OCI-LY7 (cell line): Measurements from ENCODE around the gene DFFA. TPM values are rescaled to one million over a fixed set of nuclear protein-coding genes. Genes with fewer than 3 reads are reported as not detected.

ENCODE experiments used
- BruUV-seq: library from RNA; stranded (reverse); fragments of 400-500 nt; replicated peaks from 2 replicates; lab custom pipeline; 2021; lab: Mats Ljungman, UMichigan
- CTCF ChIA-PET: fragments of 300-600 bp; sonication (Branson Sonifier 250); formaldehyde crosslinking; loops from one replicate; lab custom pipeline; 2022; ENCODE audit warnings: antibody characterized with exemption; ENCODE audit not compliant: unreplicated experiment; lab: Charles Lee
- POLR2A ChIA-PET: fragments of 300-600 bp; sonication (Branson Sonifier 250); formaldehyde crosslinking; loops from one replicate; lab custom pipeline; 2022; ENCODE audit warnings: antibody characterized with exemption; lab: Charles Lee
- DNase-seq: peaks from one replicate; pipeline ENCODE4 v3.0.0-alpha.2; 2015; ENCODE audit warnings: low spot score
- H2AFZ ChIP-seq: fragments of 200-600 bp; sonication (generic), shearing (Covaris generic); 2 replicates; pipeline ENCODE4 v1.6.1; 2014; ENCODE audit warnings: mild to moderate bottlenecking, antibody characterized with exemption, low read length, moderate library complexity
- H3K27ac ChIP-seq: fragments of 200-600 bp; sonication (generic); 2 replicates; pipeline ENCODE4 v1.5.1; 2014; ENCODE audit warnings: mixed run types, low read depth, mild to moderate bottlenecking, moderate library complexity, low read length, inconsistent platforms; ENCODE audit not compliant: poor library complexity, severe bottlenecking
- H3K36me3 ChIP-seq: fragments of 200-600 bp; sonication (generic); 2 replicates; pipeline ENCODE4 v1.6.1; 2014; ENCODE audit warnings: mild to moderate bottlenecking, antibody characterized with exemption, low read length, moderate library complexity, mixed read lengths; ENCODE audit not compliant: insufficient read depth
- H3K4me1 ChIP-seq: fragments of 200-600 bp; sonication (generic); 2 replicates; pipeline ENCODE4 v1.5.1; 2014; ENCODE audit warnings: mild to moderate bottlenecking, low read length; ENCODE audit not compliant: insufficient read depth, poor library complexity, severe bottlenecking
- H3K4me2 ChIP-seq: fragments of 200-600 bp; sonication (generic); 2 replicates; pipeline ENCODE4 v1.6.1; 2014; ENCODE audit warnings: mild to moderate bottlenecking, low read length
- H3K4me3 ChIP-seq: fragments of 200-600 bp; sonication (generic); 2 replicates; pipeline ENCODE4 v1.5.1; 2014; ENCODE audit warnings: mild to moderate bottlenecking, low read depth, low read length; ENCODE audit not compliant: poor library complexity, severe bottlenecking
- H3K79me2 ChIP-seq: fragments of 200-600 bp; sonication (generic); 2 replicates; pipeline ENCODE4 v1.6.1; 2016; ENCODE audit warnings: low read depth, mild to moderate bottlenecking, low read length, moderate library complexity, mixed read lengths; ENCODE audit not compliant: insufficient read depth
- H3K9me2 ChIP-seq: fragments of 200-600 bp; sonication (generic); 2 replicates; pipeline ENCODE4 v1.6.1; 2016; ENCODE audit warnings: mild to moderate bottlenecking, low read length, mixed read lengths; ENCODE audit not compliant: insufficient read depth
- H3K9me3 ChIP-seq: fragments of 200-600 bp; sonication (generic); 2 replicates; pipeline ENCODE4 v1.6.1; 2014; ENCODE audit warnings: mild to moderate bottlenecking, mixed run types, low read length, mixed read lengths
- H4K20me1 ChIP-seq: fragments of 200-600 bp; sonication (generic); 2 replicates; pipeline ENCODE4 v1.6.1; 2014; ENCODE audit warnings: mild to moderate bottlenecking, antibody characterized with exemption, low read length, moderate library complexity, mixed read lengths; ENCODE audit not compliant: insufficient read depth
- EZH2phosphoT487 ChIP-seq: fragments of 200-600 bp; sonication (generic); IDR thresholded peaks from 2 replicates; pipeline ENCODE4 v1.6.1; 2018; ENCODE audit warnings: low read depth, borderline replicate concordance, mild to moderate bottlenecking, mixed run types, antibody characterized with exemption, low read length, moderate library complexity, mixed read lengths
- intact Hi-C: fragments of 100-400 bp; cut with micrococcal nuclease; formaldehyde crosslinking; loops from one replicate; pipeline ENCODE4 v1.10.0; 2022; ENCODE audit not compliant: unreplicated experiment
- total RNA-seq, 2 experiments: library from RNA; depleted of rRNA in 1 of 2; stranded (reverse); fragments of >200 nt in 1 of 2; shearing (Covaris generic) in 1 of 2; gene quantifications; 2 replicates each; pipeline ENCODE4 v1.2.3, GENCODE V29; 2014 to 2022
- TF ChIP-seq, protein P1 (sequence below): fragments of 200-600 bp; sonication (generic); conservative IDR thresholded peaks from 2 replicates; pipeline ENCODE4 v1.5.1; 2014; ENCODE audit warnings: mild to moderate bottlenecking, antibody characterized with exemption, low read length, moderate library complexity, mixed read lengths

Gene DFFA
- total RNA-seq, 2 experiments from 2014 or later, result 64.6 to 79.0 TPM

DNA sequence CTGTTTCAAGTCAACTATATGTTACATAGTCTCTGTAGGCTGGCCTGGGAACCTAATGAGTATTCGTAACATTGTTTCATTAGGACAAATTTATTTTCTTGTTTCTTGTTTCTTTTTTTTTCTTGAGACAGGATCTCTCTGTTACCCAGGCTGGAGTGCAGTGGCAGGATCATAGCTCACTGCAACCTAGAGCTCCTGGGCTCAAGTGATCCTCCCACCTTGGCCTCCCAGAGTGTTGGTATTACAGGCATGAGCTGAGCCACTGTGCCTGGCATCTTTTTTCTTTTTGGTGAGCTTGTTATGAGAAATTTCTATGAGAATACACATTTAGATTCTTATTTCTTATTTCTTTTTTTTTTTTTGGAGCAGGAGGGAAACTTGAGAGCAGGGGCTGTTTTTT lies 35.3 kb downstream of the DFFA start:
- Histone ChIP-seq H3K4me3 (no peak overlapping the region), H3K4me1 (peaks cover 15% of the 10 kb centered on the region), H3K4me2 (no peak overlapping the region), H4K20me1 (no peaks in the 10 kb centered on the region), H3K27ac (no peak overlapping the region), H2AFZ (no peak overlapping the region), H3K9me2 (no peaks in the 10 kb centered on the region), H3K9me3 (no peaks in the 10 kb centered on the region), H3K79me2 (no peaks in the 10 kb centered on the region), H3K36me3 (peaks cover 5% of the 10 kb centered on the region; the same call in 1 of the 2 replicates)
- intact Hi-C loops, result no loop called here
- POLR2A ChIA-PET, result interaction anchor here (0.7 kb wide), 1 partner anchor 431 kb away, joined by 3 read pairs; no protein-coding TSS in a partner anchor
- no peak for DNase-seq
- BruUV-seq, result no TSS peak
- TF ChIP-seq EZH2phosphoT487, result no peak
- TF ChIP-seq, protein P1, sequence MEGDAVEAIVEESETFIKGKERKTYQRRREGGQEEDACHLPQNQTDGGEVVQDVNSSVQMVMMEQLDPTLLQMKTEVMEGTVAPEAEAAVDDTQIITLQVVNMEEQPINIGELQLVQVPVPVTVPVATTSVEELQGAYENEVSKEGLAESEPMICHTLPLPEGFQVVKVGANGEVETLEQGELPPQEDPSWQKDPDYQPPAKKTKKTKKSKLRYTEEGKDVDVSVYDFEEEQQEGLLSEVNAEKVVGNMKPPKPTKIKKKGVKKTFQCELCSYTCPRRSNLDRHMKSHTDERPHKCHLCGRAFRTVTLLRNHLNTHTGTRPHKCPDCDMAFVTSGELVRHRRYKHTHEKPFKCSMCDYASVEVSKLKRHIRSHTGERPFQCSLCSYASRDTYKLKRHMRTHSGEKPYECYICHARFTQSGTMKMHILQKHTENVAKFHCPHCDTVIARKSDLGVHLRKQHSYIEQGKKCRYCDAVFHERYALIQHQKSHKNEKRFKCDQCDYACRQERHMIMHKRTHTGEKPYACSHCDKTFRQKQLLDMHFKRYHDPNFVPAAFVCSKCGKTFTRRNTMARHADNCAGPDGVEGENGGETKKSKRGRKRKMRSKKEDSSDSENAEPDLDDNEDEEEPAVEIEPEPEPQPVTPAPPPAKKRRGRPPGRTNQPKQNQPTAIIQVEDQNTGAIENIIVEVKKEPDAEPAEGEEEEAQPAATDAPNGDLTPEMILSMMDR, result no peak
- CTCF ChIA-PET, result no interaction called here

DNA sequence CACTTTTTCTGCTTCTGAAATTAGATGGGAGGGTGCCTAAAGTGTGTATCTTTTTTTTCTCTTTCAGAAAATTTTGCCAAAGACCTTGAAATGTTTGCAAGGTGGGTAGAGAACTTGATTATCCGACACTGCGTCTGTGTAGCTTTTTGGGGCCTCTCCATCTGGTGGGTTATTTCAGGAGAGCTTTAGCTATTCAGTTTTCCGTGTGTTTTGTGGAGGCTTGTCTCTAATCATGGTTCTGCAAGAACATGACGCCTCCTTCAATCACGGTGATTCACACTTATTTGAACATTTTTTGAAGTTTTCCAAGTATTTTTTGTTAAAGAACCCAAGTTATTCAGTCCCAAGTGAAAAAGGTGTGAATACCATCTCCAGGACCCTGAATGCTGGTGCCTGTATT lies 37.7 kb downstream of the DFFA start:
- POLR2A ChIA-PET, result interaction anchor here (1.1 kb wide), 1 partner anchor 38 kb away, joined by 4 read pairs; the partner anchor contains the start of gene DFFA
- H3K4me2 ChIP-seq, result no peak overlapping the region

DNA sequence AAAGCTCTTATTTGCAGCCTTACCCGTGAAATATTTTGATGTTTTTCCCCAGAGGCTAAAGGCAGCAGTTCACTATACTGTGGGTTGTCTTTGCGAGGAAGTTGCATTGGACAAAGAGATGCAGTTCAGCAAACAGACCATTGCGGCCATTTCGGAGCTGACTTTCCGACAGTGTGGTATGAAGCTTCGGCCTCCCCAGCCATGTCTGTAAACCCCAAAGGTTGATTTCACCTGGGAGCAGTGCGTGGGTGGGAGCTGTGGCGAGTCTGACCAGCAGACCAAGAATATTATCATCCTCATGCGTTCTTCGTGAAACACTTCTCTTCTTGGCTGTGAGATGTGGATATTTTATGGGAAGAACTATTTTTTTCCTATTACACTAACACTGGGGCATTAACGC lies 38.5 kb downstream of the DFFA start:
- BruUV-seq, result no TSS peak
- H3K4me2 ChIP-seq, result peak overlapping the region; percentile 74; the same call in 1 of the 2 replicates
- no peaks in the 10 kb centered on the region for H4K20me1 ChIP-seq
- H3K36me3 ChIP-seq, result no peaks in the 10 kb centered on the region; the same call in 1 of the 2 replicates
- peaks cover 32% of the 10 kb centered on the region for H3K4me1 ChIP-seq
- TF ChIP-seq EZH2phosphoT487, result no peak
- TF ChIP-seq, protein P1, result no peak
- H3K27ac ChIP-seq, result no peak overlapping the region
- H2AFZ ChIP-seq, result no peak overlapping the region
- no peaks in the 10 kb centered on the region for H3K9me2 ChIP-seq
- H3K79me2 ChIP-seq, result no peaks in the 10 kb centered on the region; the same call in 1 of the 2 replicates
- H3K9me3 ChIP-seq, result no peaks in the 10 kb centered on the region
- intact Hi-C loops, result no loop called here
- DNase-seq, result no peak
- no peak overlapping the region for H3K4me3 ChIP-seq
- ChIA-PET POLR2A (interaction anchor here (0.5 to 0.6 kb wide), 2 partner anchors 119 to 621 kb away, joined by 5 to 8 read pairs; no protein-coding TSS in a partner anchor), CTCF (no interaction called here)

More for the DNA sequence above, 37.7 kb downstream of the DFFA start:
- Histone ChIP-seq H3K9me2 (no peaks in the 10 kb centered on the region), H4K20me1 (no peaks in the 10 kb centered on the region), H3K79me2 (no peaks in the 10 kb centered on the region; the same call in 1 of the 2 replicates), H3K4me3 (no peak overlapping the region), H3K9me3 (no peaks in the 10 kb centered on the region), H3K36me3 (no peaks in the 10 kb centered on the region; the same call in 1 of the 2 replicates), H2AFZ (no peak overlapping the region), H3K27ac (no peak overlapping the region), H3K4me1 (peaks cover 30% of the 10 kb centered on the region)
- BruUV-seq, result no TSS peak
- CTCF ChIA-PET, result no interaction called here
- intact Hi-C loops, result no loop called here
- no peak for DNase-seq
- no peak for TF ChIP-seq EZH2phosphoT487
- TF ChIP-seq, protein P1, result no peak
